ENCODE measurements around the gene AGPAT3.
A peak's percentile ranks its signal among the peaks of the same experiment; 100 is the strongest.

The AGPAT3 gene, protein sequence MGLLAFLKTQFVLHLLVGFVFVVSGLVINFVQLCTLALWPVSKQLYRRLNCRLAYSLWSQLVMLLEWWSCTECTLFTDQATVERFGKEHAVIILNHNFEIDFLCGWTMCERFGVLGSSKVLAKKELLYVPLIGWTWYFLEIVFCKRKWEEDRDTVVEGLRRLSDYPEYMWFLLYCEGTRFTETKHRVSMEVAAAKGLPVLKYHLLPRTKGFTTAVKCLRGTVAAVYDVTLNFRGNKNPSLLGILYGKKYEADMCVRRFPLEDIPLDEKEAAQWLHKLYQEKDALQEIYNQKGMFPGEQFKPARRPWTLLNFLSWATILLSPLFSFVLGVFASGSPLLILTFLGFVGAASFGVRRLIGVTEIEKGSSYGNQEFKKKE

GRCh38 chr21:43864962-43865539, at the start of gene AGPAT3:
AGPAT3 (plus strand) TSS chr21:43865223; CDS start chr21:43959682, 94,459 bp downstream.
- Histone ChIP-seq H3K9me3 (ENCODE audit: severe bottlenecking) (no peaks in the 10 kb centered on the region), H3K4me3 (ENCODE audit: severe bottlenecking) (peak within 1 kb of the TSS; percentile 96), H3K4me1 (ENCODE audit: insufficient read depth, poor library complexity, severe bottlenecking) (peaks cover 24% of the 10 kb centered on the region), H3K27ac (ENCODE audit: poor library complexity, severe bottlenecking) (peak within 1 kb of the TSS; percentile 79), H3K27me3 (ENCODE audit: insufficient read depth, poor library complexity, severe bottlenecking) (no peaks in the 10 kb centered on the region), H3K36me3 (ENCODE audit: low read depth) (peaks cover 27% of the 10 kb centered on the region)
- no peak for ATAC-seq (ENCODE audit: low read depth)
- DNase-seq (ENCODE audit: low spot score) = no peak
- TF ChIP-seq, protein P1, sequence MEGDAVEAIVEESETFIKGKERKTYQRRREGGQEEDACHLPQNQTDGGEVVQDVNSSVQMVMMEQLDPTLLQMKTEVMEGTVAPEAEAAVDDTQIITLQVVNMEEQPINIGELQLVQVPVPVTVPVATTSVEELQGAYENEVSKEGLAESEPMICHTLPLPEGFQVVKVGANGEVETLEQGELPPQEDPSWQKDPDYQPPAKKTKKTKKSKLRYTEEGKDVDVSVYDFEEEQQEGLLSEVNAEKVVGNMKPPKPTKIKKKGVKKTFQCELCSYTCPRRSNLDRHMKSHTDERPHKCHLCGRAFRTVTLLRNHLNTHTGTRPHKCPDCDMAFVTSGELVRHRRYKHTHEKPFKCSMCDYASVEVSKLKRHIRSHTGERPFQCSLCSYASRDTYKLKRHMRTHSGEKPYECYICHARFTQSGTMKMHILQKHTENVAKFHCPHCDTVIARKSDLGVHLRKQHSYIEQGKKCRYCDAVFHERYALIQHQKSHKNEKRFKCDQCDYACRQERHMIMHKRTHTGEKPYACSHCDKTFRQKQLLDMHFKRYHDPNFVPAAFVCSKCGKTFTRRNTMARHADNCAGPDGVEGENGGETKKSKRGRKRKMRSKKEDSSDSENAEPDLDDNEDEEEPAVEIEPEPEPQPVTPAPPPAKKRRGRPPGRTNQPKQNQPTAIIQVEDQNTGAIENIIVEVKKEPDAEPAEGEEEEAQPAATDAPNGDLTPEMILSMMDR (IDR thresholded peaks at IDR 0.05; ENCODE audit: poor library complexity, severe bottlenecking) = no peak

GRCh38 chr21:43815991-43816390, 49.0 kb upstream of the AGPAT3 start:
- H3K4me1 ChIP-seq (ENCODE audit: insufficient read depth, poor library complexity, severe bottlenecking) = peaks cover 15% of the 10 kb centered on the region

DNA sequence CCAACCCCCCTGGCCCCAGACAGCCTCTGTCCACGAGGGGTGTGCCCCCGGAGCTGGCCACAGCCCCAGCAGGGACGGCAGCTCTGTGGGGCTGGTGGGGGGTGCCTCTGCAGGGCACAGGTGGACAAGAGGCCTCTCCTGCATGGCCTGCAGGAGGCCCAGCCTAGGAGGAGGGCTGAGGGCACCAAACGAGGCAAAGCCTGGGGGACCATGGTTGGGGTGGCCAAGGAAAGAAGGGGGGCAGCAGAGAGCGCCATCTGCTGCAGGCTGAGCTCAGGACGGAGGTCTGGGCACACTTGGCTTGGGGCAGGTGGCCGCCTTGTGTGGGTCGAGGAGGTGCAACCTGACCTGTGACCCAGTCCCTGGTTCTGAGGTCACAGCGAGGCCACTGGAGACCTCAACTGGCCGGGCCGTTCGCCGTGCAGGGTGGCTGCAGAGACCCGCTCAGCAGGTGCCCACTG, 48.4 kb upstream of the AGPAT3 start:
- H3K36me3 ChIP-seq (ENCODE audit: low read depth) = no peaks in the 10 kb centered on the region
- no peaks in the 10 kb centered on the region for H3K9me3 ChIP-seq (ENCODE audit: severe bottlenecking)
- H3K27ac ChIP-seq (ENCODE audit: poor library complexity, severe bottlenecking) = no peak overlapping the region
- no peak for ATAC-seq (ENCODE audit: low read depth)
- no peaks in the 10 kb centered on the region for H3K27me3 ChIP-seq (ENCODE audit: insufficient read depth, poor library complexity, severe bottlenecking)
- TF ChIP-seq, protein P1 (IDR thresholded peaks at IDR 0.05; ENCODE audit: poor library complexity, severe bottlenecking) = no peak
- H3K4me1 ChIP-seq (ENCODE audit: insufficient read depth, poor library complexity, severe bottlenecking) = peaks cover 13% of the 10 kb centered on the region
- no peak overlapping the region for H3K4me3 ChIP-seq (ENCODE audit: severe bottlenecking)
- DNase-seq (ENCODE audit: low spot score) = peak; percentile 36

More at GRCh38 chr21:43815991-43816390, 49.0 kb upstream of the AGPAT3 start:
- DNase-seq (ENCODE audit: low spot score) = no peak
- Histone ChIP-seq H3K27ac (ENCODE audit: poor library complexity, severe bottlenecking) (no peak overlapping the region), H3K27me3 (ENCODE audit: insufficient read depth, poor library complexity, severe bottlenecking) (no peaks in the 10 kb centered on the region), H3K9me3 (ENCODE audit: severe bottlenecking) (no peaks in the 10 kb centered on the region), H3K4me3 (ENCODE audit: severe bottlenecking) (no peak overlapping the region), H3K36me3 (ENCODE audit: low read depth) (no peaks in the 10 kb centered on the region)
- ATAC-seq (ENCODE audit: low read depth) = no peak
- TF ChIP-seq, protein P1 (IDR thresholded peaks at IDR 0.05; ENCODE audit: poor library complexity, severe bottlenecking) = no peak

GRCh38 chr21:43817157-43818086, 47.6 kb upstream of the AGPAT3 start:
- Histone ChIP-seq H3K4me3 (ENCODE audit: severe bottlenecking) (no peak overlapping the region), H3K4me1 (ENCODE audit: insufficient read depth, poor library complexity, severe bottlenecking) (peaks cover 6% of the 10 kb centered on the region), H3K27me3 (ENCODE audit: insufficient read depth, poor library complexity, severe bottlenecking) (no peaks in the 10 kb centered on the region), H3K36me3 (ENCODE audit: low read depth) (no peaks in the 10 kb centered on the region), H3K27ac (ENCODE audit: poor library complexity, severe bottlenecking) (no peak overlapping the region), H3K9me3 (ENCODE audit: severe bottlenecking) (no peaks in the 10 kb centered on the region)
- TF ChIP-seq, protein P1 (IDR thresholded peaks at IDR 0.05; ENCODE audit: poor library complexity, severe bottlenecking) = no peak
- DNase-seq (ENCODE audit: low spot score) (no peak), ATAC-seq (ENCODE audit: low read depth) (no peak)

All from RWPE2 (cell line).